Cardiac muscle cell (in vitro differentiated cells and primary cell): Measurements from ENCODE around the gene VANGL1. TPM values are rescaled to one million over a fixed set of nuclear protein-coding genes. Genes with fewer than 3 reads are reported as not detected.

Experiments
- DNase-seq, 2 donors: peaks; one replicate each; pipeline versions ENCODE4 v3.0.0 to v3.0.0-alpha.2; 2010 to 2017; ENCODE audit warnings: low read depth in 1 of 2, low spot score in 1 of 2
- H3K27ac ChIP-seq: fragments of 200-600 bp; sonication (generic); 2 replicates; pipeline ENCODE4 v1.5.1; 2016
- H3K27me3 ChIP-seq: fragments of 200-600 bp; sonication (generic); 2 replicates; pipeline ENCODE4 v1.6.0; 2016; ENCODE audit warnings: control low read depth
- H3K36me3 ChIP-seq: fragments of 200-600 bp; sonication (generic); 2 replicates; pipeline ENCODE4 v1.5.1; 2016; ENCODE audit warnings: control low read depth
- H3K4me1 ChIP-seq: fragments of 200-600 bp; sonication (generic); 2 replicates; pipeline ENCODE4 v1.8.1; 2017; ENCODE audit warnings: low read depth, mild to moderate bottlenecking, mixed run types
- H3K4me3 ChIP-seq: fragments of 200-600 bp; sonication (generic); 2 replicates; pipeline ENCODE4 v1.5.1; 2016; ENCODE audit warnings: mild to moderate bottlenecking
- H3K9me3 ChIP-seq: fragments of 200-600 bp; sonication (generic); 2 replicates; pipeline ENCODE4 v1.5.1; 2017; ENCODE audit warnings: low read depth, mild to moderate bottlenecking, control low read depth
- CTCF ChIP-seq: IDR thresholded peaks from 2 replicates; pipeline ENCODE4 v1.5.1; 2012; ENCODE audit warnings: low read depth, mild to moderate bottlenecking, low read length
- polyA plus RNA-seq: library from polyadenylated mRNA; unstranded; fragments of >200 nt; fragmentation: Nextera tagmentation; extraction: Ambion mirVana; gene quantifications from 2 replicates; pipeline ENCODE4 v1.2.1, GENCODE V29; 2016
- total RNA-seq: library from RNA; depleted of rRNA; stranded (reverse); fragments of >200 nt; gene quantifications from 2 replicates; pipeline ENCODE4 v1.2.3, GENCODE V29; 2016

VANGL1 gene
- total and polyA plus RNA-seq, 2 experiments from 2014 or later: 10.5 to 10.9 TPM

- Histone ChIP-seq H3K36me3 (no peaks in the 10 kb centered on the region), H3K27ac (no peak overlapping the region), H3K27me3 (no peaks in the 10 kb centered on the region), H3K9me3 (no peaks in the 10 kb centered on the region), H3K4me3 (no peak overlapping the region), H3K4me1 (no peaks in the 10 kb centered on the region)
- TF ChIP-seq CTCF: no peak
- no peak for DNase-seq
Measured at GRCh38 chr1:115665319-115666096, 23.7 kb downstream of the VANGL1 start.

- Histone ChIP-seq H3K9me3 (no peaks in the 10 kb centered on the region), H3K4me3 (no peak overlapping the region), H3K36me3 (no peaks in the 10 kb centered on the region), H3K4me1 (no peaks in the 10 kb centered on the region), H3K27ac (no peak overlapping the region), H3K27me3 (no peaks in the 10 kb centered on the region)
- TF ChIP-seq CTCF: no peak
- DNase-seq: no peak
Measured at GRCh38 chr1:115666206-115666605, 24.4 kb downstream of the VANGL1 start.

GRCh38 chr1:115666702-115667101, 24.9 kb downstream of the VANGL1 start:
- Histone ChIP-seq H3K36me3 (no peaks in the 10 kb centered on the region), H3K4me3 (no peak overlapping the region), H3K9me3 (no peaks in the 10 kb centered on the region), H3K27ac (no peak overlapping the region), H3K27me3 (no peaks in the 10 kb centered on the region), H3K4me1 (no peaks in the 10 kb centered on the region)
- no peak for TF ChIP-seq CTCF
- DNase-seq: no peak

GRCh38 chr1:115668579-115668978, 26.8 kb downstream of the VANGL1 start:
- no peak overlapping the region for H3K27ac ChIP-seq
- H3K4me1 ChIP-seq: no peaks in the 10 kb centered on the region
- no peaks in the 10 kb centered on the region for H3K9me3 ChIP-seq
- no peaks in the 10 kb centered on the region for H3K36me3 ChIP-seq
- TF ChIP-seq CTCF: no peak
- H3K27me3 ChIP-seq: no peaks in the 10 kb centered on the region
- H3K4me3 ChIP-seq: no peak overlapping the region
- DNase-seq: no peak

GRCh38 chr1:115669002-115669673, 27.4 kb downstream of the VANGL1 start:
- TF ChIP-seq CTCF: no peak
- Histone ChIP-seq H3K9me3 (no peaks in the 10 kb centered on the region), H3K36me3 (no peaks in the 10 kb centered on the region), H3K4me3 (no peak overlapping the region), H3K4me1 (no peaks in the 10 kb centered on the region), H3K27ac (no peak overlapping the region), H3K27me3 (no peaks in the 10 kb centered on the region)
- DNase-seq: peak in 1 of 2 donors; percentile 44
